Muscle layer of colon (tissue), 2 donors: Measurements from ENCODE around the gene STEAP3.

ENCODE experiments used
- H3K27ac ChIP-seq: one replicate; pipeline ENCODE4 v1.7.0; 2013; ENCODE audit warnings: low read depth, mild to moderate bottlenecking, low read length, moderate library complexity
- H3K27me3 ChIP-seq, 2 donors: one replicate each; pipeline ENCODE4 v1.7.0; 2013; ENCODE audit warnings: low read length in 2 of 2, mild to moderate bottlenecking in 2 of 2; ENCODE audit not compliant: insufficient read depth in 2 of 2, control insufficient read depth in 1 of 2
- H3K36me3 ChIP-seq: one replicate; pipeline ENCODE4 v1.7.0; 2013; ENCODE audit warnings: mild to moderate bottlenecking, low read length; ENCODE audit not compliant: insufficient read depth
- H3K4me1 ChIP-seq: one replicate; pipeline ENCODE4 v1.7.0; 2013; ENCODE audit warnings: mild to moderate bottlenecking, low read length; ENCODE audit not compliant: insufficient read depth
- H3K4me3 ChIP-seq, 2 donors: one replicate each; pipeline ENCODE4 v1.7.0; 2013; ENCODE audit warnings: low read length in 2 of 2, low read depth in 1 of 2, mild to moderate bottlenecking in 1 of 2, moderate library complexity in 1 of 2
- H3K9ac ChIP-seq: one replicate; pipeline ENCODE4 v1.7.0; 2013; ENCODE audit warnings: low read length
- H3K9me3 ChIP-seq: one replicate; pipeline ENCODE4 v1.7.0; 2013; ENCODE audit warnings: mild to moderate bottlenecking, low read length
- donor health status: abdominal sarcoma.
- donor health status: Adenocarcinoma of cecum.

STEAP3 gene

DNA sequence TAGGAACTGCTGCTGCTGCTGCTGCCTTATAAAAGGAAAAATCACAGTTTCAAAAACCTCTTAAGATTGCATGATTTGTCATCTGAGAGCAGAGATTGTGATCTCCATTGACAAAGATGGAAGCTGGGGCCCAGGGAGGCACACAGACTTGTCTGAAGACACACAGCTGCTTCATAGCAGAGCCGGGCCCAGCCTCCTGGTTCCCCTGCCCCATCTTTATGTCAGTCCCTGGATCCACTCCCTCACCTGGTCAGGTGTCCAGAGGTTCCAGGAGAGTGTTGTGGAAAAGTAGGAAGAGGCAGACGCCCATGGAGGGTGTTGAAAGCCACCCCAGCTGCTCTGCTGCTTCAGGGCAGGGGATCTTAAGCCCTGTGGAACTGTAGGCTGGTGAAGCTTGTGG lies 20.0 kb downstream of the STEAP3 start:
- Histone ChIP-seq H3K9me3 (no peaks in the 10 kb centered on the region), H3K36me3 (no peaks in the 10 kb centered on the region), H3K4me1 (peaks cover 10% of the 10 kb centered on the region), H3K4me3 (no peak overlapping the region), H3K27ac (no peak overlapping the region), H3K27me3 (no peaks in the 10 kb centered on the region), H3K9ac (no peak overlapping the region)

DNA sequence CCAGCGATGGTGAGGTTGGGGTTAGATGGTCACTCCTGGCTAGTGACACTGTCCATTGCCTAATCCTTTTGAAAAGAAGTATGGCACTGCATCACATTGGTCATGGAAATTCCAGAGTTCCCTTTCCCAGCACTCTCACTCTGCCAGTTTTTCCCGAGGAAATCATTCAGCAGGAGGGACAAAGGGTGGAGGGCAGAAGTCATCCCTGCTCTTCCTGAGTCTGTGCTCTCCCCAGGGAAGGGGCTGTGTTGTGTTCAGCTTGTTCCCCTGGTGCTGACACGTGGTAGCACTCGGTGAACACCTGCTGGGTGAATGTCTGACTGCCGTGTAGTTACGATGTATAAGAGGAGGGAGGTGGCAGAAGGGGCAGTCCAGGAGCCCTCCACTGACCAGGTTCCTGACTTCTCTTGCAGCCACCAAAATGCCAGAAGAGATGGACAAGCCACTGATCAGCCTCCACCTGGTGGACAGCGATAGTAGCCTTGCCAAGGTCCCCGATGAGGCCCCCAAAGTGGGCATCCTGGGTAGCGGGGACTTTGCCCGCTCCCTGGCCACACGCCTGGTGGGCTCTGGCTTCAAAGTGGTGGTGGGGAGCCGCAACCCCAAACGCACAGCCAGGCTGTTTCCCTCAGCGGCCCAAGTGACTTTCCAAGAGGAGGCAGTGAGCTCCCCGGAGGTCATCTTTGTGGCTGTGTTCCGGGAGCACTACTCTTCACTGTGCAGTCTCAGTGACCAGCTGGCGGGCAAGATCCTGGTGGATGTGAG lies 21.6 kb downstream of the STEAP3 start:
- H3K9ac ChIP-seq, result no peak overlapping the region
- no peak overlapping the region for H3K27ac ChIP-seq
- H3K27me3 ChIP-seq, result no peaks in the 10 kb centered on the region
- H3K36me3 ChIP-seq, result no peaks in the 10 kb centered on the region
- H3K9me3 ChIP-seq, result no peaks in the 10 kb centered on the region
- H3K4me3 ChIP-seq, result no peak overlapping the region
- peaks cover 9% of the 10 kb centered on the region for H3K4me1 ChIP-seq

DNA sequence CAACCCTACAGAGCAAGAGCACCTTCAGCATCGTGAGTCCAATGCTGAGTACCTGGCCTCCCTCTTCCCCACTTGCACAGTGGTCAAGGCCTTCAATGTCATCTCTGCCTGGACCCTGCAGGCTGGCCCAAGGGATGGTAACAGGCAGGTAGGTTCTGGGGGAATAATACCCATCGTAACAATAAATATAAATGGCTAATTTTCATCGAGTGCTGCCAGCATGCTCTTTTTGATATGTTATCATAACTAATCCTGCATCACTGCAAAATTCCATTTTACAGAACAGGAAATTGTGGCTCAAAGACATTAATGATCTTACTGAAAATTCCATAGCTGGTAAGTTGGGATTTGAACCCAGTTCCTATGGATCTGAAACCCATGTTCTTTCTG lies 22.2 kb downstream of the STEAP3 start:
- Histone ChIP-seq H3K9ac (no peak overlapping the region), H3K27ac (no peak overlapping the region), H3K27me3 (no peaks in the 10 kb centered on the region), H3K4me1 (peaks cover 3% of the 10 kb centered on the region), H3K36me3 (no peaks in the 10 kb centered on the region), H3K4me3 (no peak overlapping the region), H3K9me3 (no peaks in the 10 kb centered on the region)

DNA sequence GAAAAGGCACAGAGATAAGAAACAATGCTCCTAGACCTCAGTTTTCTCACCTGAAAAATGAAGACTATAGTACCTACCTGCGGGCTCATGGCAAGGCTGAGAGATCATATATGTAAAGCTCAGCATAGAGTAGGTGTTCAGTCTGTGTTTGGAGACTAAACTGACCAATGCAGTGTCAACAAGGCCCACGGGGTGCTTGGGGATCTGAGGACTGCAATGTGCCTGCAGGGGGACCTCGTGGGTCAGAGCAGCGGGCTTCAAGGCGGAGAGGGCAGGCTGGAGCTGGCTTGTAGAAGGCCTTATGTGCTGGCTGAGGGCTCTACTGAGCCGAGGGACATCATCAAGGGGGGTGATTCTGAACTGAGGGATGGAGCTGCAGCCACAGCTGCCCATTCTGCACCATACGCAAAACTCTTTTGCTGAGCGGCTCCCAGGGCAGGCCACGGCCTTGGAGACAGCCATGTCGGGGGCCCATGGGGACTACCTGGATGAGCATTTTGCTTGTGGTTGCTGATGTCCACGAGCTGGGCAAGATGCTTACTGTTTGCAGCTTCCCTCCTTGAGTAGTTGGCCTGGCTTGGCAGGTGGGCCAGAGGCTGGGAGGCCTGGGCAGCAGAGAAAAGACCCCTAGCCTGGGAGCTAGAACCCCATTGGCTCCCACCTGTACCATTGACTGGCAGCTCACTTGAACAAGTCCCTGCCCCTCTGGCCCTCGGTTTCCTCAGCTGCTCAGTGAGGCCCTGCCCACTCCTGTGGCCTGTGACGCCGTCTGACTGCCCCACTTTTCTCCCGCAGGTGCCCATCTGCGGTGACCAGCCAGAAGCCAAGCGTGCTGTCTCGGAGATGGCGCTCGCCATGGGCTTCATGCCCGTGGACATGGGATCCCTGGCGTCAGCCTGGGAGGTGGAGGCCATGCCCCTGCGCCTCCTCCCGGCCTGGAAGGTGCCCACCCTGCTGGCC lies 23.5 kb downstream of the STEAP3 start:
- Histone ChIP-seq H3K36me3 (no peaks in the 10 kb centered on the region), H3K9ac (no peak overlapping the region), H3K9me3 (no peaks in the 10 kb centered on the region), H3K4me1 (no peaks in the 10 kb centered on the region), H3K27me3 (no peaks in the 10 kb centered on the region), H3K27ac (no peak overlapping the region), H3K4me3 (no peak overlapping the region)

DNA sequence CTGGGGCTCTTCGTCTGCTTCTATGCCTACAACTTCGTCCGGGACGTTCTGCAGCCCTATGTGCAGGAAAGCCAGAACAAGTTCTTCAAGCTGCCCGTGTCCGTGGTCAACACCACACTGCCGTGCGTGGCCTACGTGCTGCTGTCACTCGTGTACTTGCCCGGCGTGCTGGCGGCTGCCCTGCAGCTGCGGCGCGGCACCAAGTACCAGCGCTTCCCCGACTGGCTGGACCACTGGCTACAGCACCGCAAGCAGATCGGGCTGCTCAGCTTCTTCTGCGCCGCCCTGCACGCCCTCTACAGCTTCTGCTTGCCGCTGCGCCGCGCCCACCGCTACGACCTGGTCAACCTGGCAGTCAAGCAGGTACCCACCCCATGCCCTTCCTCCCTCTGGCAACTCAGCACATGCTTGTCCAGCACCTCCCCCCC lies 24.2 kb downstream of the STEAP3 start:
- H3K4me1 ChIP-seq, result no peaks in the 10 kb centered on the region
- H3K9ac ChIP-seq, result no peak overlapping the region
- no peak overlapping the region for H3K4me3 ChIP-seq
- H3K27me3 ChIP-seq, result no peaks in the 10 kb centered on the region
- H3K36me3 ChIP-seq, result no peaks in the 10 kb centered on the region
- H3K9me3 ChIP-seq, result no peaks in the 10 kb centered on the region
- no peak overlapping the region for H3K27ac ChIP-seq

DNA sequence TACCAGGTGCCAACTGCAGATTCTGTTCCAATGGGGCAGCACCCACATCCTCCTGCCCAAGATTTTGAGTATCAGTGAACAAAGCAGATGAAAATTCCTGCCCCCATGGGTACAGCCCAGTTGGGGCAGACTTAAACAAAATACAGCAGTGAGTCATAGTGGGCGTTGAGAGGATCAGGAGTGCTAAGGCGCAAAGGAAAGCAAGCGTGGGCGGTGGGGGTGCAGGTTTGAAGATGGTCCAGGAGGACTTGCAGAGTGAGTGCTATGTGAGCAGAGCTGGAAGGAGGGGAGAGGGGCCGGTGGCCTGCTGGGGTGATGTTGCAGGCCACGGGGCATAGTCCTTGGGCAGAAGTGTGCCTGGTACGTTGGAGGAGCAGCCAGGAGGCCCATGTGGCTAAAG lies 24.7 kb downstream of the STEAP3 start:
- Histone ChIP-seq H3K36me3 (no peaks in the 10 kb centered on the region), H3K27me3 (no peaks in the 10 kb centered on the region), H3K9ac (no peak overlapping the region), H3K27ac (no peak overlapping the region), H3K4me1 (no peaks in the 10 kb centered on the region), H3K4me3 (no peak overlapping the region), H3K9me3 (no peaks in the 10 kb centered on the region)

DNA sequence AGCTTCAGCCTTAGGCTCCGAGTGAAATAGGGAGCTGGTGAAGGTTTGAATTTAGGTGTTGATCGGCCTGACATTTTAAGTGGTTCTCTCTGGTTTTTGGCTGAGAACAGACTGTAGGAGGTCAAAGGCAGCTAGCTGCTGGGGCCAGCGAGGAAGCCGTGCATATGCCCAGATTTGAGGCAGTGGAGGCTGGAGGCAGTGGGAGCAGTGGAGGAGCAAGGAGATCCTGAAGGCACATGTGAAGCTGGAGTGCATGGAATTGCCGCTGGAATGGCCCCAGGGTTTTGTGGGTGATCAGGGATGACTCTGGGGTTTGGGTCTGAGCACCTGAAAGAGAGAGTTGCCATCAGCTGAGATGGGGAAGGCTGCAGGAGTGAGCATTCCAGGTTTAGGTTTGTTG lies 25.1 kb downstream of the STEAP3 start:
- H3K4me1 ChIP-seq, result no peaks in the 10 kb centered on the region
- no peaks in the 10 kb centered on the region for H3K9me3 ChIP-seq
- H3K9ac ChIP-seq, result no peak overlapping the region
- no peaks in the 10 kb centered on the region for H3K36me3 ChIP-seq
- no peaks in the 10 kb centered on the region for H3K27me3 ChIP-seq
- no peak overlapping the region for H3K27ac ChIP-seq
- H3K4me3 ChIP-seq, result no peak overlapping the region

DNA sequence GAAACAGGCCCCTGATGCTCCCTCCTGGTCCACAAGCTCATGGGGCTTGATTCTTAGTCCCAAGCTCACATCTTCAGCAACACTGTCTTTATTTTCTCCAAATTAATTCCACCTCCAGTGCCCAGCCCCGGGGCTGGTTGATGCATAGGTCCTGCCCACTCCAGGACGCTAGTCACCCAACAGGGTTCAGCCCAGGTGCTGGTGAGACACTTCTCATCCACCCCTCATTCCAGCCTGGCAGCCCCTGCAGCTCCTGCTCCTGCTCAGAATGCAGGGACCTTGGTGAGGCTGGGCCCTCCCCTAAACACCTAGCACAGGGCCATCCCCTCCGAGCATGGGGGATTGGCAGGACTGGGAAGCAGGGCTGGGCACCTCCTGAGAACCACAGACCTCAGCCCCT lies 25.7 kb downstream of the STEAP3 start:
- no peaks in the 10 kb centered on the region for H3K36me3 ChIP-seq
- no peak overlapping the region for H3K9ac ChIP-seq
- no peak overlapping the region for H3K4me3 ChIP-seq
- no peak overlapping the region for H3K27ac ChIP-seq
- no peaks in the 10 kb centered on the region for H3K4me1 ChIP-seq
- no peaks in the 10 kb centered on the region for H3K27me3 ChIP-seq
- H3K9me3 ChIP-seq, result no peaks in the 10 kb centered on the region

DNA sequence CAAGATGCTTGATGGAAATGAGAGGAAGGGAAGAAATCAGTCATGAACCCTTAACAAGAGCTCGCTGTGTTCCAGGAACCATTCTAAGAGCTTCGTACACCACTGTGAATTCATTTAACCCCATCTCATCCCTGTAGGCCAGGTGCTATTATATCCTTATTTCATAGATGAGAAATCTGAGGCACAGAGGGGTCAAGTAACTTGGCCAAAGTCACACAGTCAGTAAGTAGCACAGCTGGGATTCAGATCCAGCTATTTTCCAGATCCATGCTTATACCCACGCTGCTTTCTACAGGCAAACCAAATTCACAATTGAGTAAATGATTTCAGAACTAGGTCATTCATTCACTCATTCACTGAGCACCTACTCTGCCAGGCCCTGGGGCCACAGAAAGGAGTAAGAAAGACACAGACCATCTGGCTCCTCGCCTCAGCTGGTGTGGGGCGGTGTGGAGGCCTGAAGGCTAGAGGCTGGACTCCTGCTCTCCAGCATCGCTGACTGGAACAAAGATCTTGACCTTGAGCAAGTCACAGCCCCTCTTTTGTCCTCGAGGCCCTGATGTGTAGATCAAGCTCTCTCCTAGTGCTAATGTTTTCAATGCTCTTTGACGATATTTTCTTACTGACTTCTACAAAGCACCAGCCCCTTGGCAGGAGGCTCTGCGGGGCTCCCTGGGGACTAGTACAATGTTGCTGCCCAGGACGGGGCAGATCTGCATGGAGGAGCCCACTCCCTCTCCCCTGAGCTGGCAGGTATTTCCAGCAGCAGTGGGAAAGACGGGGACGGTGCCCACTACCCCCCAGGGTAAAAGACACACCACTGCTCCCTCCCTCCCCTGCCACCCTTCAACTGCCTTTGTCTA lies 26.5 kb downstream of the STEAP3 start:
- Histone ChIP-seq H3K36me3 (no peaks in the 10 kb centered on the region), H3K9me3 (no peaks in the 10 kb centered on the region), H3K4me3 (no peak overlapping the region)

DNA sequence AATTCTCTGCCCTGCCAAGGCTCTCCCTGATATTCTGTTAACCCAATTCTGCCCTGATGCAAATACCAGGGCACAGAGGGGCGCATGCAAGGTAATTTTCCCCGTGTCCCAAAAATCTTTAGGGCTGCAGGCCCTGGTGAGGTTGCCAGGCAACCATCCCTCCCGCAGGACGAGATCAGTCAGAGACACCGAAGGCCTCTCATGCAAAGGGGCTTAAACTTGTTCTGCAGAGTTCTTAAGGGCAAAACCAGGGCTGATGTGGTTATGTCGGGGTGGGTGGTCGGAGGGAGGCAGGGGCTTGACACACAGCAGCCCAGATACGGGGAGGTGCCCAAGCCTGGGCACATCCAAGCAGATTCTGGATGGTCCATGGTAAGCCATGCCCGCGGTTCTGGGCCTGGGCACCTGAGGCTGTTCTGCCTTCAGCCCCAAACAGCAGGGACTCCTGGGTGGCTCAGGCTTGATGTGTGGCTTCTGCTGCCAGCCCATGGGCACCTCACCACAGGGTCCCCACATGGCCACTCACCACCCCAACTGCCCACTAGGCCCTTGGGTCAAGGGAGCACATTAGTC lies 27.2 kb downstream of the STEAP3 start:
- Histone ChIP-seq H3K4me3 (no peak overlapping the region), H3K4me1 (no peaks in the 10 kb centered on the region), H3K9me3 (no peaks in the 10 kb centered on the region), H3K36me3 (no peaks in the 10 kb centered on the region), H3K27ac (no peak overlapping the region), H3K27me3 (no peaks in the 10 kb centered on the region), H3K9ac (no peak overlapping the region)

More for the DNA sequence above, 26.5 kb downstream of the STEAP3 start:
- H3K27ac ChIP-seq, result no peak overlapping the region
- H3K27me3 ChIP-seq, result no peaks in the 10 kb centered on the region
- no peak overlapping the region for H3K9ac ChIP-seq
- no peaks in the 10 kb centered on the region for H3K4me1 ChIP-seq

DNA sequence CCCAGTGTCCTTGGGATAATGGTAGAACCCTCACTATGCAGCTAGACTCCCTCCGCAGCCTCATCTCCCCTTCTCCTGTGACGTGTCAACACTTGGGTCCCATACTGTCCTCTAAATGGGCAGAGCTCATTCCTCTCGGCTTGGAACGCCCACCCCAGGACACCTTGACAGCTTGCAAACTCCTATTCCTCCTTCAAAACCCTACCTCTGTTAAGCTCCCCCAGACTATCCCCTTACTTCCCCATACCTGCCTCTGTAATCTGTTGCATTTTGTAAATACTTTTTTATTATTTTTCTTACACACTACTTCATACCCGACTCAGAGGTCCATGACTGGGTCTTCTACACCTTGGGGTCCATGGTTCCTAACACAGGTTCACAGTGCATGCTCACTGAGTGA lies 28.0 kb downstream of the STEAP3 start:
- H3K27me3 ChIP-seq, result no peaks in the 10 kb centered on the region
- no peak overlapping the region for H3K27ac ChIP-seq
- no peak overlapping the region for H3K4me3 ChIP-seq
- no peaks in the 10 kb centered on the region for H3K9me3 ChIP-seq
- H3K4me1 ChIP-seq, result no peaks in the 10 kb centered on the region
- H3K36me3 ChIP-seq, result no peaks in the 10 kb centered on the region
- H3K9ac ChIP-seq, result no peak overlapping the region
